ENCODE results near the gene PLK5. TPM values are rescaled to one million over a fixed set of nuclear protein-coding genes. Genes with fewer than 3 reads are reported as not detected.
"Not testable (repeated sequence)": the region's sequence is repeated elsewhere in the genome, so short reads cannot be mapped to it uniquely, and the experiment has no call there.

The PLK5 gene
- total RNA-seq, 1 experiment from 2014 or later: not detected

- no peak for DNase-seq (ENCODE audit: low spot score)
Measured at GRCh38 chr19:1525343-1525742, 1.5 kb downstream of the PLK5 start.

GRCh38 chr19:1526066-1526778, 2.3 kb downstream of the PLK5 start:
- no peak for DNase-seq (ENCODE audit: low spot score)

GRCh38 chr19:1526979-1527649, 3.2 kb downstream of the PLK5 start:
- DNase-seq (ENCODE audit: low spot score): no peak

- no peak for DNase-seq (ENCODE audit: low spot score)
Measured at GRCh38 chr19:1527650-1528309, 3.9 kb downstream of the PLK5 start.

- no peak for DNase-seq (ENCODE audit: low spot score)
Measured at GRCh38 chr19:1528596-1529429, 4.9 kb downstream of the PLK5 start.

- DNase-seq (ENCODE audit: low spot score): no peak
Measured at GRCh38 chr19:1529430-1529816, 5.5 kb downstream of the PLK5 start.

GRCh38 chr19:1530856-1531255, 7.0 kb downstream of the PLK5 start:
- DNase-seq (ENCODE audit: low spot score): not testable (repeated sequence)

GRCh38 chr19:1531587-1531986, 7.7 kb downstream of the PLK5 start:
- DNase-seq (ENCODE audit: low spot score): no peak

- DNase-seq (ENCODE audit: low spot score): no peak
Measured at GRCh38 chr19:1532003-1532402, 8.1 kb downstream of the PLK5 start.

GRCh38 chr19:1533510-1534150, 9.8 kb downstream of the PLK5 start:
- no peak for DNase-seq (ENCODE audit: low spot score)

- DNase-seq (ENCODE audit: low spot score): no peak
Measured at GRCh38 chr19:1534972-1535371, 11.1 kb downstream of the PLK5 start.

GRCh38 chr19:1535699-1536098, 11.8 kb downstream of the PLK5 start:
- not testable (repeated sequence) for DNase-seq (ENCODE audit: low spot score)

GRCh38 chr19:1538978-1539377, 15.1 kb downstream of the PLK5 start:
- DNase-seq (ENCODE audit: low spot score): no peak

GRCh38 chr19:1539749-1540148, 15.9 kb downstream of the PLK5 start:
- not testable (repeated sequence) for DNase-seq (ENCODE audit: low spot score)

- no peak for DNase-seq (ENCODE audit: low spot score)
Measured at GRCh38 chr19:1540365-1540925, 16.6 kb downstream of the PLK5 start.

GRCh38 chr19:1549332-1549945, 25.6 kb downstream of the PLK5 start:
- DNase-seq (ENCODE audit: low spot score): no peak

GRCh38 chr19:1551068-1552040, 27.5 kb downstream of the PLK5 start:
- DNase-seq (ENCODE audit: low spot score): no peak

GRCh38 chr19:1553415-1553814, 29.5 kb downstream of the PLK5 start:
- no peak for DNase-seq (ENCODE audit: low spot score)

GRCh38 chr19:1554968-1555367, 31.1 kb downstream of the PLK5 start:
- DNase-seq (ENCODE audit: low spot score): no peak

Data from HT-29 (cell line).